Neuronal stem cell (in vitro differentiated cells): ENCODE results near the gene SLX4IP.

Experiments
- DNase-seq: peaks from one replicate; pipeline ENCODE4 v3.0.0-alpha.2; 2013; ENCODE audit warnings: low spot score
- H2AFZ ChIP-seq: one replicate; pipeline ENCODE4 v1.6.1; 2013; ENCODE audit warnings: mild to moderate bottlenecking, low read length, inconsistent platforms
- H2AK5ac ChIP-seq: 2 replicates; pipeline ENCODE4 v1.6.1; 2013; ENCODE audit warnings: low read depth, mild to moderate bottlenecking, inconsistent platforms, low read length, moderate library complexity, mixed read lengths
- H2BK120ac ChIP-seq: 2 replicates; pipeline ENCODE4 v1.6.1; 2013; ENCODE audit warnings: low read depth, mild to moderate bottlenecking, inconsistent platforms, low read length, moderate library complexity, mixed read lengths
- H2BK12ac ChIP-seq: one replicate; pipeline ENCODE4 v1.6.1; 2013; ENCODE audit warnings: low read length, inconsistent platforms
- H2BK15ac ChIP-seq: 2 replicates; pipeline ENCODE4 v1.6.1; 2013; ENCODE audit warnings: mild to moderate bottlenecking, low read length, inconsistent platforms, mixed read lengths
- H2BK5ac ChIP-seq: one replicate; pipeline ENCODE4 v1.6.1; 2013; ENCODE audit warnings: inconsistent platforms, mild to moderate bottlenecking, low read length, moderate library complexity
- H3K14ac ChIP-seq: one replicate; pipeline ENCODE4 v1.6.1; 2013; ENCODE audit warnings: low read length, inconsistent platforms
- H3K18ac ChIP-seq: 2 replicates; pipeline ENCODE4 v1.6.1; 2013; ENCODE audit warnings: low read length, inconsistent platforms
- H3K23ac ChIP-seq: 2 replicates; pipeline ENCODE4 v1.6.1; 2013; ENCODE audit warnings: low read depth, mild to moderate bottlenecking, mixed read lengths, low read length, inconsistent platforms; ENCODE audit not compliant: poor library complexity
- H3K27ac ChIP-seq: replicated peaks from 3 replicates; pipeline ENCODE4 v1.5.1; 2013; ENCODE audit warnings: low read length, inconsistent platforms
- H3K27me3 ChIP-seq, 3 experiments: 2 replicates each; pipeline ENCODE4 v1.6.1; 2013; ENCODE audit warnings: low read length in 3 of 3, mild to moderate bottlenecking in 2 of 3, inconsistent platforms in 1 of 3, low read depth in 1 of 3, mixed read lengths in 1 of 3, moderate library complexity in 1 of 3; ENCODE audit not compliant: control insufficient read depth in 3 of 3, insufficient read depth in 3 of 3
- H3K36me3 ChIP-seq, 2 donors: replicated peaks in 1 of 2; 2 replicates each; pipeline ENCODE4 v1.6.1; 2013; ENCODE audit warnings: low read length in 2 of 2; ENCODE audit not compliant: control insufficient read depth in 2 of 2, insufficient read depth in 2 of 2
- H3K4ac ChIP-seq: 2 replicates; pipeline ENCODE4 v1.6.1; 2013; ENCODE audit warnings: inconsistent platforms, mild to moderate bottlenecking, low read length, moderate library complexity
- H3K4me1 ChIP-seq, 2 donors: 1 replicate in 1 of 2; 2 replicates in 1 of 2; pipeline ENCODE4 v1.6.1; 2013; ENCODE audit warnings: low read length in 2 of 2, low read depth in 1 of 2; ENCODE audit not compliant: control insufficient read depth in 2 of 2, insufficient read depth in 1 of 2
- H3K4me2 ChIP-seq: one replicate; pipeline ENCODE4 v1.6.1; 2013; ENCODE audit warnings: mild to moderate bottlenecking, low read length, inconsistent platforms; ENCODE audit not compliant: insufficient read depth, poor library complexity, severe bottlenecking
- H3K4me3 ChIP-seq, 2 donors: 2 replicates each; pipeline ENCODE4 v1.5.1; 2013; ENCODE audit warnings: low read length in 2 of 2, mild to moderate bottlenecking in 2 of 2, inconsistent platforms in 1 of 2, moderate library complexity in 1 of 2
- H3K79me1 ChIP-seq: one replicate; pipeline ENCODE4 v1.6.1; 2013; ENCODE audit warnings: low read depth, mild to moderate bottlenecking, inconsistent platforms, low read length, moderate library complexity
- H3K9ac ChIP-seq: one replicate; pipeline ENCODE4 v1.6.1; 2013; ENCODE audit warnings: mild to moderate bottlenecking, low read depth, low read length, inconsistent platforms; ENCODE audit not compliant: poor library complexity
- H3K9me3 ChIP-seq, 2 donors: replicated peaks in 1 of 2; 2 replicates each; pipeline versions ENCODE3 to v1.6.1; 2013; ENCODE audit warnings: low read length in 2 of 2, mild to moderate bottlenecking in 2 of 2, inconsistent platforms in 1 of 2, low read depth in 1 of 2, mixed read lengths in 1 of 2, moderate library complexity in 1 of 2; ENCODE audit not compliant: control insufficient read depth in 2 of 2, insufficient read depth in 1 of 2
- H4K8ac ChIP-seq: one replicate; pipeline ENCODE4 v1.6.1; 2013; ENCODE audit warnings: low read depth, mild to moderate bottlenecking, inconsistent platforms, low read length, moderate library complexity
- H4K91ac ChIP-seq: one replicate; pipeline ENCODE4 v1.6.1; 2013; ENCODE audit warnings: low read length, low read depth, mild to moderate bottlenecking, inconsistent platforms; ENCODE audit not compliant: poor library complexity
- WGBS, 2 donors: extraction: QIAGEN DNeasy Blood & Tissue Kit; methylation state at CpG; one replicate each; pipeline ENCODE4 v1.1.7; 2013; ENCODE audit warnings: missing lambda C conversion rate in 2 of 2, mixed read lengths in 1 of 2; ENCODE audit not compliant: insufficient read length in 2 of 2, insufficient replicate concordance in 1 of 2; ENCODE audit errors: extremely low coverage in 2 of 2; 5-methylcytosine and 5-hydroxymethylcytosine counted together

Gene SLX4IP

DNA sequence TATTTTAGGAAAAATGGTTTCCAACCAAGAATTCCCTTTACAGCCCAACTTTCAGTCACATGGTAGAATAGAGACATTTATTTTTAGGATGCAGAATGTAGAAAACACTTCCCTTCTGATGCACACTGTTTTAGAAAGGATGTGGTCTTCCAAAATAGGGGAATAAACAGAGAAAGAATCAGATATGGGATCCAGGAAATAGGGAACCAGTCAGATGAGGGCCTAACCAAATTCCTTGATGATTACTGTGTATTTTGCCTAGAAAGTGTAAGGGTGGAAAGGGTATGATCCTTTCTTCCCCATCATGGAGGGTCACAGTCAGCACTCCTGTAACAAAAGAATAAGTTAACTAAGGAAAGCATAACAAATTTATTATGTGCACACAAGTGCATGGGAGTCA lies 27.4 kb downstream of the SLX4IP start:
- H2AK5ac ChIP-seq: no peak overlapping the region
- H2BK15ac ChIP-seq: no peak overlapping the region
- H3K14ac ChIP-seq: no peak overlapping the region
- H4K8ac ChIP-seq: no peak overlapping the region
- peaks cover 8 to 15% of the 10 kb centered on the region in 2 donors for H3K4me1 ChIP-seq
- H4K91ac ChIP-seq: no peak overlapping the region
- no peaks in the 10 kb centered on the region for H3K27me3 ChIP-seq
- no peak overlapping the region for H3K4me2 ChIP-seq
- H3K79me1 ChIP-seq: peaks cover 2% of the 10 kb centered on the region
- H3K36me3 ChIP-seq: peaks cover 0 to 3% of the 10 kb centered on the region in 2 donors
- H3K4me3 ChIP-seq: no peak overlapping the region
- no peak overlapping the region for H3K18ac ChIP-seq
- H2AFZ ChIP-seq: no peak overlapping the region
- H3K9me3 ChIP-seq: peaks cover 0 to 23% of the 10 kb centered on the region in 2 donors
- no peak overlapping the region for H3K23ac ChIP-seq
- no peak overlapping the region for H2BK12ac ChIP-seq
- no peak overlapping the region for H2BK120ac ChIP-seq
- no peak for DNase-seq
- no peak overlapping the region for H3K4ac ChIP-seq
- no peak overlapping the region for H2BK5ac ChIP-seq
- H3K27ac ChIP-seq: no peak overlapping the region
- H3K9ac ChIP-seq: no peak overlapping the region

GRCh38 chr20:10463622-10464021 lies 28.5 kb downstream of the SLX4IP start:
- no peak overlapping the region for H3K23ac ChIP-seq
- no peak overlapping the region for H3K14ac ChIP-seq
- no peak overlapping the region for H2BK15ac ChIP-seq
- no peak overlapping the region for H3K18ac ChIP-seq
- H2AFZ ChIP-seq: no peak overlapping the region
- no peaks in the 10 kb centered on the region for H3K27me3 ChIP-seq
- no peak overlapping the region for H2BK12ac ChIP-seq
- H3K4me2 ChIP-seq: no peak overlapping the region
- H3K36me3 ChIP-seq: no peaks in the 10 kb centered on the region
- no peak overlapping the region for H4K8ac ChIP-seq
- H3K4me3 ChIP-seq: no peak overlapping the region
- peaks cover 0 to 16% of the 10 kb centered on the region in 2 donors for H3K9me3 ChIP-seq
- H2AK5ac ChIP-seq: no peak overlapping the region
- no peak overlapping the region for H3K9ac ChIP-seq
- no peak overlapping the region for H3K27ac ChIP-seq
- H3K4ac ChIP-seq: no peak overlapping the region
- no peaks in the 10 kb centered on the region for H3K79me1 ChIP-seq
- H3K4me1 ChIP-seq: peaks cover 15 to 25% of the 10 kb centered on the region in 2 donors
- H4K91ac ChIP-seq: no peak overlapping the region
- no CpG with 5 or more reads among the region's 2 CpGs for WGBS, 2 donors
- H2BK5ac ChIP-seq: no peak overlapping the region
- no peak for DNase-seq
- no peak overlapping the region for H2BK120ac ChIP-seq

GRCh38 chr20:10465135-10465534 lies 30.0 kb downstream of the SLX4IP start:
- no peaks in the 10 kb centered on the region for H3K27me3 ChIP-seq
- H3K27ac ChIP-seq: peak overlapping the region; percentile 94
- H2BK15ac ChIP-seq: no peak overlapping the region
- H3K4me1 ChIP-seq: peaks cover 19 to 29% of the 10 kb centered on the region in 2 donors
- H4K91ac ChIP-seq: no peak overlapping the region
- no peak for DNase-seq
- H3K9ac ChIP-seq: no peak overlapping the region
- H2BK120ac ChIP-seq: no peak overlapping the region
- no peak overlapping the region for H3K4ac ChIP-seq
- WGBS, 2 donors: no CpG with 5 or more reads among the region's 3 CpGs
- no peak overlapping the region for H3K4me3 ChIP-seq
- no peak overlapping the region for H3K14ac ChIP-seq
- H4K8ac ChIP-seq: no peak overlapping the region
- H2AFZ ChIP-seq: no peak overlapping the region
- H3K79me1 ChIP-seq: no peaks in the 10 kb centered on the region
- H2BK5ac ChIP-seq: no peak overlapping the region
- H2BK12ac ChIP-seq: no peak overlapping the region
- no peak overlapping the region for H3K23ac ChIP-seq
- H2AK5ac ChIP-seq: no peak overlapping the region
- no peaks in the 10 kb centered on the region for H3K36me3 ChIP-seq
- H3K9me3 ChIP-seq: peaks cover 0 to 15% of the 10 kb centered on the region in 2 donors
- no peak overlapping the region for H3K4me2 ChIP-seq
- no peak overlapping the region for H3K18ac ChIP-seq

DNA sequence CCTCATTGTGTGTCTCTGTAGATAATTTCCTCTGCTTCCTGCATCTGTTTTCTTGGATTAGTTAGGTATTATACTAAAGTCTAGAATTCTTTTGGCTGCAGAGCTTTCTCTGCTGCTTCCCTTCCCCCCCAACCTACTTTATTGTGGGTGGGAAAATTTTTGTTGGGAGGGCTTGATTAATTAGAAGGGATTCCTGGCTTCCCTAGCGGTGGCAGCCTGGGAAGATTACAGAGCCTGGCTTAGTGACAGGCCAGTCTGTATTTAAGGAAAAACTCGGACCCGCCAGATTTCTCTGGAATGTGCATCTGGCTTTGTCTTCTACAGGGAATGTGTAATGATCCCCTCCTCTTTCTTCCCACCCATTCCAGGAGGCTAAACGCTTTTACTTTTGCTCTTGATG lies 31.2 kb downstream of the SLX4IP start:
- Histone ChIP-seq H3K4me3 (no peak overlapping the region), H2AFZ (peak overlapping the region; percentile 75), H3K36me3 (no peaks in the 10 kb centered on the region), H3K27ac (peak overlapping the region; percentile 94), H2BK5ac (no peak overlapping the region), H3K23ac (no peak overlapping the region), H3K18ac (no peak overlapping the region), H4K91ac (no peak overlapping the region), H2BK12ac (no peak overlapping the region), H3K79me1 (no peaks in the 10 kb centered on the region), H3K9me3 (peaks cover 0 to 13% of the 10 kb centered on the region in 2 donors), H3K4me1 (peaks cover 20 to 29% of the 10 kb centered on the region in 2 donors), H4K8ac (no peak overlapping the region), H3K9ac (no peak overlapping the region), H3K27me3 (no peaks in the 10 kb centered on the region), H3K4me2 (no peak overlapping the region), H3K14ac (no peak overlapping the region), H2BK15ac (no peak overlapping the region), H3K4ac (no peak overlapping the region), H2AK5ac (no peak overlapping the region), H2BK120ac (no peak overlapping the region)
- no CpG with 5 or more reads among the region's 4 CpGs for WGBS, 2 donors
- peak; percentile 82 for DNase-seq
